GM18502 (cell line): ENCODE data around the gene PPP1R11.

ENCODE experiments used
- ATAC-seq: cut with Tn5 transposase; IDR thresholded peaks from one replicate; pipeline ENCODE4 v1.9.1; 2021; ENCODE audit warnings: mild to moderate bottlenecking; ENCODE audit not compliant: unreplicated experiment, poor library complexity

Gene PPP1R11

DNA sequence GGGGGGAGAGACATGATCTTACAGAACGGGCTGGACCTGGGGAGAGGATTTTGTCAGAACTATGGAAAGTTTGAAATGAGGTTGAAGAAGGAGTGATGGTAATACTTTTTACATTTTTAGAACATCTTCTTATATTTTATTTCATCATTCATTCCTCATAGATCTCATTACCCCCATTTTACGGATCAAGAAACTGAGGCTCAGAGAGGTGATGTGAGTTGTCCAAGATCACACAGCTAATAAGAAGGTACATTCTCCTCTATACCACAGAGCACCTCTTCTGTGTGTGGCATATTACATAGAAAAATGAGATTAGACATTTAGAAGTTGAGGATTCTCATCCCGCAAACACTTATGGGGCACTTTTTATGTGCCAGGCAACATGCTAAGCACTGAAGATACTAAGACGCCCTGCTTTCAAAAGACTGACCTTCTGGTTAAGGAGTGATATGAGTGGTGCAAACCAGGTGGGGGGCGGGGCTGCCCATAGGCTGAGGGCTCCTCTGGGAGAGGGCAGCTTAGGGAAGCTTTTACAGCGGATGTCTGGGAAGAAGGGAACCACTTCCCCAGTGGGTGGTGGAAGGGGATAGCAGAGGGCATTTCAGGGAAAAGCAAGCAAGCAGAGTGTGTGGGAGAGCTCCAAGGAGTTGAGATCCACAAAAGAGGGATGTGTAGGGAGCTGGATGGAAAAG lies 26.0 kb downstream of the PPP1R11 start:
- ATAC-seq = no peak

- ATAC-seq = no peak
Observed at GRCh38 chr6:30093951-30094661, 27.1 kb downstream of the PPP1R11 start.

- no peak for ATAC-seq
Observed at GRCh38 chr6:30096829-30097228, 29.8 kb downstream of the PPP1R11 start.

GRCh38 chr6:30097902-30098768 lies 31.1 kb downstream of the PPP1R11 start:
- no peak for ATAC-seq

DNA sequence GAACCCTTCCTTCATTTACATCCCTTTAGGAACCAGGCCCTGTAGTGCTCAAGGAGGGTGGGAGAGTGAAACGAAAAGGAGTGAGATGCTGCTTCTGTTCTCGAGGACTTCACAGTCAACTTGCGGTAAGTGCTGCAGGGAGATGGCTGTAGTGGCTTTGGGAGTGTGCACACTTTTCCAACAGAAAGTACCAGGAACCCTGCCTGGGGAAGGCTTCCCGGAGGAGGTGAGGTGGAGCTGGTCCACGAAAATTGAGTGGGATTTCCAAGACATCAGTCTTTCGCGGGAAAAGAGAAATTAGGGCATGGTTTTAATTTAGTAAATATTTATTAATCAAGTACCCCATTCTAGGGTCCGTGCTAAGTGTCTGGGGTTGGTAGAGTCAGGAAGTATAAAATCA lies 33.2 kb downstream of the PPP1R11 start:
- ATAC-seq = no peak

GRCh38 chr6:30100585-30101443 lies 33.8 kb downstream of the PPP1R11 start:
- ATAC-seq = no peak

DNA sequence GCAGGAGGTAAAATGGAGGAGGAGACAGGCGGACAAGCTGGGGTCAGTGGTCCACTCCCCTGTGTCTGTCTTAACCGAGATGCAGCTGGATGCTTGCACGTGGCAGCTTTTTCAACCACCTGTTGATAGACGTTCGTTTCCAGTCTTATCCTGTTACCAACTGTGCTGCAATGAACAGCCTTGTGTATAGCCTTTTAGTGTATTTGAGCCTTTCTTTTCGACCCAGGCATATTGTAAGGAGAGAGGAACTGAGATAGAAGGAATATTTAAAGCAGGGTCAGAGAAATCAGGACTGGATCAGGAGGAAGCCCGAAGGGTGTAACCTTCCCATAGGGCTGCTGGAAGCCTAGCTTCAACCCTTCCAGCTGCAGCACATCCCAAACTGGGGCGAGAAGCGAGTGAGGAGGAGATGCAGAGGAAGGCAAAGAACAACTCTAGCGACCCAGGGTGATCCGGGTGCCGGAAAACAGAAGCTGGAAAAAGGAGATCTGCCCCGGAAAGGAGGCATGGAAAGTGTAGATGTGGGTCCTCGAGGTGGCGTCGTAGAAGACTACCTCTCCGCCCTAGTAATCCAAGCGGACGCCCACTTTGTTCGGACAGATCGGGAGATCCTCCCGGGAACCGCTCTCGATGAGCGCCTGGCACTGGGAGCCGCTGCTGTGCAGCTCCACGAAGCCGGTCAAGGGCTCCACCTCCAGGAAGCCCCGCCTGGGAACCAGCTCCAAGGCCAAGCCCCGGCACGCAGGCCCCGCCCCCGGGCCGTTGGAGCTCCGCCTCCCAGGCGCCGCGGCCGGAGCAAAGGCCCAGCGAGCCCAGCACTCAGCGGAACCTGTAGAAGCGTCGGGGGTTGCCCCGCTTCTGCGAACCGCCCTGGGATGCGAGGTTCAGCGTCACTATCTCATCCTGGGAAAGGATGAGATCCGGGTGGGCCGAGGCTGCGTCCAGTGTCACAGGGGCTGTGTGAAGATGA lies 34.7 kb downstream of the PPP1R11 start:
- ATAC-seq = no peak

GRCh38 chr6:30102414-30102969 lies 35.5 kb downstream of the PPP1R11 start:
- no peak for ATAC-seq

GRCh38 chr6:30102970-30103871 lies 36.2 kb downstream of the PPP1R11 start:
- peak; percentile 71 for ATAC-seq

GRCh38 chr6:30103872-30104179 lies 36.8 kb downstream of the PPP1R11 start:
- no peak for ATAC-seq

- ATAC-seq = no peak
Observed at GRCh38 chr6:30104661-30105060, 37.7 kb downstream of the PPP1R11 start.

DNA sequence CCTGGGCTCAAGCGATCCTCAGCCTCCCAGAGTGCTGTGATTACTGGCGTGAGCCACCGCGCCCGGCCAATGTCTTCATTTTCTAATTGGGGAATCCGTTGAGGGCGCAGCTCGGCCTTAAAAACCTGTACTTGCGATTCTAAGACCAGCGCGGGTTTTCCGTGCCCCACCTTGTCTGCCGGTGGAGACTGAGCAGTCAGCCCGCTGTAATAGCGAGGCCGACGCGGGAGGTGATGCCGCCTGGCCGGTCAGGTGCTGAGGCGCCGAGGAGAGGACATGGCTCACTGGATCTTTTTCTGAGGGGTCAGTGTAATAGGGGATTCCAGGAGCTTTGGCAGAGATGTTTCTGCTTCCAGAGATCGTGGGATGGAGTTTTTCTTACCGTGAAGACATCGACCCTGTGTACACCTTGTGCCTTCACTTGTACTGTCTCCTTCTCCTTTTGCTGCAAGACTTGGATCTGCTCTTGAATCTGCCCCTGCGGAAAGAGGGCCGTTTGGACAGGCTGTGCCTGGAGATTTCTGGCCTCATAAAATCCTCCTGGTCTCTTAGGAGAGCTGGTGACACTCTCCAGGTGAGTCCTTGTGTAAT lies 44.4 kb downstream of the PPP1R11 start:
- ATAC-seq = no peak

- no peak for ATAC-seq
Observed at GRCh38 chr6:30112402-30112994, 45.5 kb downstream of the PPP1R11 start.

DNA sequence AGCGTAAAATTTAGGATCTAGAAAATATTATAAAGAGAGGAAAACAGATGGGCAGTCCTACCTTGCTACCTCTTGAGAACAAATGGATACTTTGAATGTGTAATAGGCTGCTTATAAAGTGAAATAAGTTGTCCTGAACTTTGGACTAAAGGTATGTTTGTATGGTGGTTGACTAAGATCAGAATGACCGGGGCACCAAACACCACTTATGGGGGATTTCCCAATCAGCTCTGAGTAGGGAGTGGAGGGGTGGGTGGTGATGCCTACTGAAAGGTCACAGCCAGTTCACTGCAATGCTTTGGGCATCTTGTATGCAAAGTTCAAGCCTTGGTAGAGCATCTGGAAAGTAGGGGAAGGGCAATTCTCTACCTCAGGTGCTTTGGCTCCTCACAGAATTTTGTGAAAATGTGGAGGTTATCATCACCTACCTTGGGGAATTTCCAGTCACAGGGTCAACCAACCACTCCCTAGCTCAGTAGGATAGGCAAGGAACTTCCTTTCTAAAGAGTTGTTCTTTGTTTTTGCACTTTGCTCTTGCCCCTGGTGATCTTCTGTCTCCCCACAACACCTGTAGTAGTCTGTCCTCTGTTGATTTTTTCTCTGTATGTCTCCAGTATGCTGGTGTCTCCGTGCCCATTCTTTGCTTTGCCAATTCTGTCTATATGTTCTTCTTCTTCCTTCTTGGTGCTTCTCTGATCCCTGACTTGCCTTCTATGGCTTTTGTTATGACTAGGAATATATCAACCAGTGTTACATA lies 46.2 kb downstream of the PPP1R11 start, which contains the start of gene TRIM31:
Gene TRIM31, minus strand, starts transcription at position 88 of the 757 bp plus-strand sequence. CDS start 285 bp downstream, outside the sequence.
- no peak for ATAC-seq

DNA sequence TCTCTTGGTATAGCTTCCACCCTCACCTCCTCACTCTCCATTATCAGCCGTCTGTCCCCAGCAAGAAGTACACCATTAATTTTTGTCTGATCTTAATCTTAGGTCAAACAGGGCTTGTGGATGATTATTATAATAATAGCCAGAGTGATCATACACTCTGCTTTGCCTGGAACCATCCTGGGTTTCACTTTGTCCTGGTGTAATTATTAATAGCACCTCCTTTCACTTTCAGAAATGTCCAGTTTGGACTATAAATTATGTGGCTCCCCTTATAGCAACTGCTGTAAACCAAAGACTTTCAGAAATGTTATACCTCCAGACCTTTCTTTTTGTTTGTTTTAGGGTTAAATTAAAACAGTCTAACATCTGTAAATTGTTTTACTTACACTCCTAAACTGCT lies 46.8 kb downstream of the PPP1R11 start:
- no peak for ATAC-seq

DNA sequence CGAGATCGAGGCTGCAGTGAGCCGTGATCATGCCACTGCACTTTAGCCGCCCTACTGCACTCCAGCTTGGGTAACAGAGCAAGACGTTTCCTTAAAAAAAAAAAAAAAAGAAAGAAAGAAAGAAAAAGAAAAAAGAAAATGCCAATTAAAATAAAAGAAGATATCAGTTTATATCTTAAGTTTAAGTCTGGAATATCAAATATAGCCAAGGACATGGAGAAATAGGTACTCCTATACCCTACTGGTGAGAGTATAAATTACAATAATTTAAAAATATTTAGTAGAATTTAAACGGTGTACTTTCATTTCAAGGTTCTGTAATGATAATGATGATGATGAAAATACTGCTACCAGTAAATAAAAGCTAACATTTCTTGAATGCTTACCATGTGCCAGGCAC lies 49.7 kb downstream of the PPP1R11 start:
- ATAC-seq = no peak
